Measurements from ENCODE around the gene RHBDD2.
"Not testable (repeated sequence)": the region's sequence is repeated elsewhere in the genome, so short reads cannot be mapped to it uniquely, and the experiment has no call there.

RHBDD2 gene

DNA sequence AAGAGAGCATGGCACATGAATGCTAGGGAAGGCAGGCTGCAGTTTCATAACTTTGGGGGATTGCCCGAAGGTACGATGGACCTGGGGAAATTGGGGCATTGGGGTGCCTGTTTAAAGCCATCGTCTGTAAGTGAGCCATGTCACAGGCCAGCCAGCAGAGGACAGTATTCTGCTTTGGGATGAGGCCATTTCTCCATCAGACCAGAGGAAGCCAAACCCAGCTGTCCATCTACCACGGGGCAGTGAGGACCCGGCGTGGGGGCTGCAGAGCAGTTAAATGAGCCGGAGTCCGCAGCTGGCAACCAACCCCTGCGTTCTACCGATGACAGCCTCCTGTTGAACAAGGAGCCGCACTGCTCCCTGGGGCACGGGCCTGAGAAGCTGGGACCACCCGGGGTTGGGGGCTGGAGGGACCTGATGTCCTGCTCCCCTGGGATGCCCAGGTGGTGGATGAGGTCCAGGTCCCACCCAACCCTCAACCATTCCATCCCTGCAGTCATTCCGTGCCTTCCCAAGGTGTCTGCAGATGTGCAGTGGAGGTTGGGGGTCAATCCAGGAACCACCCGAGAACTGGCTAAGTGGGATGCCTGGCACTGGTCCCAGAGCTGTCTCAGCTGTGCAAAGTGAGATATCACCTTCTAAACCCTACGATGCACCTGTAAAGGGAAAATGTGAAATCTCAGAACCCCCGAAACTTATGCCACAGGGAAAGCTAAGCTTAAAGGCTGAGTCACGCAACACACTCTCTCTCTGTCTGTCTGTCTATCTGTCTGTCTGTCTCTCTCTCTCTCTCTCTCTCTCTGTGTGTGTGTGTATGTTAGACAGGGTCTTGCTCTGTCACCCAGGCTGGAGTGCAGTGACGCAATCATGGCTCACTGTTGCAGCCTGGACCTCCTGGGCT lies 12.1 kb upstream of the RHBDD2 start:
- peak; percentile 80 for DNase-seq

GRCh38 chr7:75867390-75867717 lies 11.5 kb upstream of the RHBDD2 start:
- DNase-seq = no peak

- DNase-seq = no peak
Measured at GRCh38 chr7:75868153-75868552, 10.7 kb upstream of the RHBDD2 start.

DNA sequence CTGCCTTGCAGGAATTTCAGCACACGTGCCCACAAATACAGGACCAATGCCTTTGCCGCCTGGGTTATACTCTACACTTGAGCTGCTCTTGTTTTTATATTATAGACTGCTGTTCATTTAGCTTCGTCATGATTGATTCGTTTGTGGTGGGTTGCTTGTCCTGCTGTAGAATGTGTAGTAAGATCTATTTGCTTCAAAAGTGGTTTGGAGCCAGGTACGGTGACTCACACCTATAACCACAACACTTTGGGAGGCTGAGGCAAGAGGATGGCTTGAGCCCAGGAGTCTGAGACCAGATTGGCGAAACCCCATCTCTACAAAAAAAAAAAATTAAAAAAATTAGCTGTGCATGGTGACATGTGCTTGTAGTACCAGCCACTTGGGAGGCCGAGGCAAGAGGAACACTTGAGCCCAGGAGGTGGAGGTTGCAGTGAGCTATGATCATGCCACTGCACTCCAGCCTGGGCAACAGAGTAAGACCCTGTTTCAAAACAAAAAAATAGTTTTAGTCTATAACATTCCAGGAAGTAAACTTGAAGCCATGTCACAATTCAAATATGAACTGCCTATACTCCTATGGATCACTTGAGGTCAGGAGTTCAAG lies 9.0 kb upstream of the RHBDD2 start:
- no peak for DNase-seq

DNA sequence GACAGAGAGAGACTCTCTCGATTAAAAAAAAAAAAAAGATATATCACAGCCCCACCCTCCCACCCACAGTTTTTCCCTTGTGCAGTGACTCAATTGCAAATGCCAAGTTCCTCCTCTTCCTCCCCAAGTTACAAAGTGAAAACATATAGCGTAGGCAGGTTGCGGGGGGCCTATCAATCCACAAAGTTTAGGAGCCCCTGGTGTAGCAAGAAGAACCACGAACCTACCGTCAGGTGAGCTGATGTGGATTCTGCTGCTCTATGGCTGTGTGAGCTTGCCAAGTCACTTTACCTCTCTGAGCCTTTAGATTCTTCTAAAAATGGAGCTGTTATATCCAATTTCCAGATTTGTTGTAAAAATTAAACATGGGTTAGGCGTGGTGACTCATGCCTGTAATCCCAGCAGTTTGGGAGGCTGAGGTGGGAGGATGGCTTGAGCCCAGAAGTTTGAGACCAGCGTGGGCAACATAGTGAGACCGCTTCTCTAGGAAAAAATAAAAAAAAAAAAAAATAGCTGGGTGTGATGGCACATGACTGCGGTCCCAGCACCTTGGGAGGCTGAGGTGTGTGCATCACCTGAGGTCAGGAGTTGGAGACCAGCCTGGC lies 8.2 kb upstream of the RHBDD2 start:
- DNase-seq = no peak

GRCh38 chr7:75872073-75872782 lies 6.6 kb upstream of the RHBDD2 start:
- no peak for DNase-seq

- DNase-seq = not testable (repeated sequence)
Measured at GRCh38 chr7:75874180-75874579, 4.7 kb upstream of the RHBDD2 start.

DNA sequence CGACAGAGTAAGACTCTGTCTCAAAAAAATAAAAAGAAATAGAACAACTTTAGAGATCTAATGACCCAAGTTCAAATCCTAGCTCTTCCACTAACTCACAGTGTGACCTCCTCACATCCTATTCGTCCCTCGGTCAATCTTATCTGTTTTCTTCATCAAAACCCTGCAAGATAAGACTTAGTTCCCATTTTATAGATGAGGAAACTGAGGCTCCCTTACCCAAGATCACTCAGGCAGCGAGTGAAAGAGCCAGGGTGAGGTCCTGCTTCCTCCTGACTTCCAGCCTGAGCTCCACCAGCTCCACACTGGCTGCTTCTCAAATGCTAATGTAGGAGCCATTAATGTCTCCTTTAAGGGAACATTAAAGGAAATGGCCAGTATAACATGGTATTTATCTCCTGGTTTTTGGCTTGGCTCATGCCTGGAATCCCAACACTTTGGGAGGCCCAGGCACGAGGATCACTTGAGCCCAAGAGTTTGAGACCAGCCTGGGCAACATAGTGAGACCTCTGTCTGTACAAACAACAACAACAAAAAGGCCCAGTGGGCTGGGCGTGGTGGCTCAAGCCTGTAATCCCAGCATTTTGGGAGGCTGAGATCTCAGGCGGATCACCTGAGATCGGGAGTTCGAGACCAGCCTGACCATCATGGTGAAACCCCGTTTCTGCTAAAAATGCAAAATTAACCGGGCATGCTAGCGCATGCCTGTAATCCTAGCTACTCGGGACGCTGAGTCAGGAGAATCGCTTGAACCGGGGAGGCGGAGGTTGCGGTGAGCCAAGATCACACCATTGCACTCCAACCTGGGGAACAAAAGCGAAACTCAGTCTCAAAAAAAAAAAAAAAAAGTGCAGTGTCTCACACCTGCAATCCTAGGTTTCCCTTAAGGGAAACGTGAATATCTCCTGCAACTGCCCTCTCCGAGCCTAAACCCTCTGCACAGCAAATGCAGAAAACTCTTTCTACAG lies 3.4 kb upstream of the RHBDD2 start:
- DNase-seq = no peak

DNA sequence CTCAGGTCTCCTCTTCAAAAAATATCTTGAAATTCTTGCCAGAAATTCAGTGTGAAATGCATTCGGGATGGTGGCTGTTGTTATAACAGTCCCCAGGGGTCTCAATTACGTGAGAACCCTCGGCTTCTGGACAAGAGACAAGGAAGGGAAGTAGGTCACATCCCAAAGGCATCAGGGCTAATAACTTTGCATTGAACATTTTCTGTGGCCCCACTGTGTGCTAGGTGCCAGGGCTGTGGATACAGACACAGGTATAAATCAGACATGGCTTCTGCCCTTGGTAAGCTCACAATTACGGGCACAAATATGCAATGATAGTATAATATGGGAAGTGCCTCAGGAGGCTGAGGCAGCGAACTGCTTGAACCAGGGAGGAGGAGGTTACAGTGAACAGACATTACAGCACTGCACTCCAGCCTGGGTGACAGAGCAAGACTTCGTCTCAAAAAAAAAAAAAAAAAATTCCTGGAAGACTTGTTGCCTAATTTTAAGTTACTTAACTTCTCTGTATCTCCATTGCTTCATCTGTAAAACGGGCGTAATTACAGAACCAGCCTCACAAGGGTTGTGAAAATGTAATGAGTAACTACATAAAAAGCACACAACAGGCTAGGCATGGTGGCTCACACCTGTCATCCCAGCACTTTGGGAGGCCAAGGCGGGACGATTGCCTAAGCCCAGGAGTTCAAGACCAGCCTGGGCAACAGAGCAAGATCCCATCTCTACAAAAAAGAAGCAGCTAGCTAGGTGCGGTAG lies 2.5 kb upstream of the RHBDD2 start:
- peak; percentile 59 for DNase-seq

- DNase-seq = no peak
Measured at GRCh38 chr7:75878312-75878768, 494 bp upstream of the RHBDD2 start.

- DNase-seq = peak; percentile 86
Measured at GRCh38 chr7:75879771-75880184, 944 bp downstream of the RHBDD2 start.

- DNase-seq = no peak
Measured at GRCh38 chr7:75880242-75880641, 1.4 kb downstream of the RHBDD2 start.

- no peak for DNase-seq
Measured at GRCh38 chr7:75881436-75882095, 2.7 kb downstream of the RHBDD2 start.

- DNase-seq = not testable (repeated sequence)
Measured at GRCh38 chr7:75883265-75883824, 4.5 kb downstream of the RHBDD2 start.

DNA sequence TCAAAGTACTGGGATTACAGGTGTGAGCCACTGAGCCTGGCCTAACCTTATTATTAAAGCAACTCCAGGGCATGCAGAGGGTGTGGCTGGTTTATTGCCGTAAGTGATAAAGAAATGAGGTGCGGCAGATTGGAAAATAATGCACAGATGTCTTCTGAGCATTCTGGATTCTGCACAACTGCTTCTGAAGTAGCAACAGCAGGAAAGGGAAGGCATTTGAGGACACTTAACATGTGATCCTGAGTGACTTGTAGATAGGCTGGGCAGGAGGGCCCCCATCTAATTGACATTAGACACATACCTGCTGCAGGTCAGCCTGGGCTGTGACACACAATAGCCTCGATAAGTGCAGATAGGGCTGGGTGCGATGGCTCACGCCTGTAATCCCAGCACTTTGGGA lies 5.6 kb downstream of the RHBDD2 start:
- DNase-seq = peak; percentile 39

DNA sequence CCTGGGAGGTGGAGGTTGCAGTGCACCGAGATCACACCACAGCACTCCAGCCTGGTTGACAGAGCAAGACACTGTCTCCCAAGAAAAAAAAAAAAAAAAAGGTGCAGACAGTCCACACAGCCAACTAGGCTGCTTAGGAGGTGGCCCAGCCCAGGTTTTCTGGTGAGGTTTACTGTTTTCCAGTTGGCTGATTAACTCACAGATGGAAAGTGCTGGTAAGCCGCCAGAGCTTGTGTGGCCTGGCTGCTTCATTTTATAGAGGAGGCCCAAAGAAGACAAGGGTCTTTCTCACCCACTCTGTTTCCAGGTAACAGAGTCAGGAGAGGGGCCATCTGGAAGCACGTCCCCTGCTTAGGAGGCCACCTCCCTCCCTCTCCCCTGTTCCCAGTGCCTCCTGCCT lies 6.2 kb downstream of the RHBDD2 start:
- no peak for DNase-seq

DNA sequence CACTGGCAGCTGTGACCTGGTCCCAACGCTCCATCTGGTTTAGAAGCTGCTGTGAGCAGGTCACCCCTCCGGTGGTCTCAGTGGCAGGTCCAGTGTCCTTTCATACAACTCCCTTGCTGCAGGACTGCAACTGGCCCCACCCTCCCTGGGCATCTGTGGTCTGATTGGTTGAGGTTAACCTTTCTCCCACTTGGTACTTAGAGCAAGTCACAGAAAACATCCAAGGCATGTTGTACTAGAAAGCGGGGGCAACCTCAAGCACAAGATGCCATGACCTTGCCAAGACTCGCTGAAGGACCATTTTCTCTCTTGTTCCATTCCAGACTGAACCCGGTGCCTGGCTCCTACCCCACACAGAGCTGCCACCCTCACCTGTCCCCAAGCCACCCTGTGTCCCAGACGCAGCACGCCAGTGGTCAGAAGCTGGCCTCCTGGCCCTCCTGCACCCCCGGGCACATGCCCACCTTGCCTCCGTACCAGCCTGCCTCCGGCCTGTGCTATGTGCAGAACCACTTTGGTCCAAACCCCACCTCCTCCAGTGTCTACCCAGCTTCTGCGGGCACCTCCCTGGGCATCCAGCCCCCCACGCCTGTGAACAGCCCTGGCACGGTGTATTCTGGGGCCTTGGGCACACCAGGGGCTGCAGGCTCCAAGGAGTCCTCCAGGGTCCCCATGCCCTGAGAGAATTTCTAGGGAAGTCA lies 9.0 kb downstream of the RHBDD2 start:
- no peak for DNase-seq

- no peak for DNase-seq
Measured at GRCh38 chr7:75888464-75889222, 9.8 kb downstream of the RHBDD2 start.

DNA sequence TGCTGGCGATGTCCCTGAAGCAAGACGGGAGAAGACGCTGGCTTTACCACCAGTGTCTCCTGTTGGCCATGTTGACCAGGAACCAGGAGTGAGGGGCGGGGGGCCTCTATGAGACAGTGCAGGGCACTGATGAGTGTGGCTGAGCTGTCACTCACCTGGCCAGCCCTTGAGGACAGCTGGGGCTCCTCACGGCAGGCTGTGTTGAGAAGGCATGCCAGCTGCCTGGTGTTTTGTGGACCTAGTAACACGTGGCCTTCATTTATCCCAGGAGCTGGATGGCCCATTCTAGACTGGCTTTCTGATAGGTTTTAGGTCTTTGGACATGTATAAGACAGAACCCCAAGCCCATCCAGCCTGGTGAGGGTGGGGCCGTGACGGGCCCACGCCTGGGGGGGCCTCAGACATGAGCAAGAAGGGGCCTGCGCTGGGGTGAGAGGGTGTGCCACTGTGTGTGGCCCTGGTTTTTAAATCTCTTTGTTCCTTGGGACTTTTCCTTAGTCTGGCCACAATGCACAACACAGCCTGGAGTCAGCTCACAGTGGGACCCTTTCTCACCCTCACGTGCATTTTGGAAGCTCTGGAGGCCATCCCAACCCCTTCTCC lies 10.5 kb downstream of the RHBDD2 start:
- DNase-seq = no peak

Measured in hematopoietic multipotent progenitor cell treated with erythropoietin and hydrocortisone succinate and interleukin-3 and kit ligand, for 4 days (in vitro differentiated cells).